Dendritic cell treated with granulocyte-macrophage colony-stimulating factor and Interleukin-4, amounts not matched to agents 40 ng/mL and 50 ng/mL, for 4 days (primary cell): Measurements from ENCODE around the gene ARHGAP26.
"Not testable (repeated sequence)": the region's sequence is repeated elsewhere in the genome, so short reads cannot be mapped to it uniquely, and the experiment has no call there.

Source experiments
- H3K27ac Mint-ChIP-seq: one replicate; pipeline ENCODE4 v1.8.0; 2022; ENCODE audit warnings: mild to moderate bottlenecking, mixed read lengths
- H3K27me3 Mint-ChIP-seq: one replicate; pipeline ENCODE4 v1.8.0; 2022; ENCODE audit warnings: mild to moderate bottlenecking, mixed read lengths
- H3K36me3 Mint-ChIP-seq: one replicate; pipeline ENCODE4 v1.8.0; 2022; ENCODE audit warnings: low read depth, mixed read lengths
- H3K4me1 Mint-ChIP-seq: one replicate; pipeline ENCODE4 v1.8.0; 2022; ENCODE audit warnings: low read depth, mixed read lengths
- H3K4me3 Mint-ChIP-seq: one replicate; pipeline ENCODE4 v1.8.0; 2022; ENCODE audit warnings: mild to moderate bottlenecking, moderate library complexity, mixed read lengths
- H3K9me3 Mint-ChIP-seq: one replicate; pipeline ENCODE4 v1.8.0; 2022; ENCODE audit warnings: mixed read lengths
- intact Hi-C: fragments of 100-400 bp; cut with micrococcal nuclease; formaldehyde crosslinking; loops from one replicate; pipeline ENCODE4 v1.15.0; 2022

The ARHGAP26 gene

DNA sequence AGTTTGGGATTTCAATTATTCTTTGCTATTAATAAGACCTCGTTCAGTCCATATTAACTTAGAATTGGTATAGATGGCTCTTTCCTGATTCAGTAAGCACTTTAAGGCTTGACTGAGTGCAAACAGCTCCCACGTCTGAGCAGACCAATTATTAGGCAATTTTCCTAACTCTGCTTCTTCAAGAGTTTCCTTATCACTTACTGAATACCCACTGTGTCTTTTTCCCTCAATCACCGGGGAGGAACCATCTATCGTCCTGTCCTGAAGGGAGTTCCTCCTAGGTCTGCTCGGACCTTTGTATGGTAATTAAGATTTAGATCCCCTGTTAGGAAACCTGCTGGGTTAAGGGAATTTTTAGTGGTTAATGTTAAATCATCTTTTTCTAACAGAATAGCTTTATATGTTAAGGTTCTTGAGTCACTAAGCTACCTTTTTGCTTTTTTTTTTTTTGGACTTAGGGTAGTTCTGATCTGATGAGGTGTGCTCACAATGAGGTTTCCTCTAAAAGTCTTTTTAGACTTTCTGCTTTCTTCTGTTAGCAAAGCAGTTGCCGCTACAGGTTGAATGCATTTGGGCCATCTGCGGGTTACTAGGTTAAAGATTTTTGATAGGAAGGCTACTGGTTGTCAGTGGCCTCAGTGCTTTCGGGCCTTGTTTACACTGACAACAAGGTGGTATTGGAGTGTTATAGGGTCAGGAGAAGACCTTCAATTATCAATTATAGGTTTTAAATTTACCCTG is 322.7 kb downstream of the ARHGAP26 start:
- intact Hi-C loops, H3K4me3 Mint-ChIP-seq, H3K27me3 Mint-ChIP-seq, H3K9me3 Mint-ChIP-seq: not testable (repeated sequence)
- Mint-ChIP-seq H3K4me1 (peaks cover 11% of the 10 kb centered on the region), H3K27ac (peak overlapping the region; percentile 57), H3K36me3 (peaks cover 57% of the 10 kb centered on the region)

DNA sequence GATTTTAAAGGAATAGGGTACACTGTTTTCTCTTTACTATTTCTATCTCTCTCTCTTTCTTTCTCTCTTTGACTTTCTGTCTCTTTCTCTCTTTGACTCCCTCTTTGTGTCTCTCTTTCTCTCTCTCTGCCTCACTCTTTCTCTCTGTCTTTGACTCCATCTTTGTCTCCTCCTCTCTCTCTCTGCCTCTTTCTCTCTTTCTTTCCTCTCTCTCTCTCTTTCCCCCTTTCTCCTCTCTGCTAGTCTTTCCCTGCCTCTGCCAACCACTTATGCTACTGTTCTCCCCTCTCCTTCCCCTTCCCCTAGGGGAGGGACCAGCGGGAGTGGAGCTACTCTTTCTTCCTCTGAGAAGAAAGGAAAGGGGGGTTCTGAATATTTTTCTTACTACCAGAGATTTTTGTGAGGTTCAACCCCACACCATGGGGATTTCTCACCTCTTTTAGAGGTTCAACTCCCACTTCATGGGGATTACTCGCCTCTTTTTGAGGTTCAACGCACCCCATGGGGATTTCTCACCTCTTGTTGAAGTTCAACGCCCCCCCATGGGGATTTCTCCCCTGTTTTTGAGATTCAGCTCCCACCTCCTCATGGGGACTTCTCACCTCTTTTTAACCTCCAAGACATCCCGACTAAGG is 323.4 kb downstream of the ARHGAP26 start:
- Mint-ChIP-seq H3K27ac (peak overlapping the region; percentile 57), H3K9me3 (no peaks in the 10 kb centered on the region), H3K4me3 (peak overlapping the region; percentile 51), H3K36me3 (peaks cover 55% of the 10 kb centered on the region), H3K4me1 (peaks cover 11% of the 10 kb centered on the region), H3K27me3 (no peaks in the 10 kb centered on the region)
- intact Hi-C loops = no loop called here

DNA sequence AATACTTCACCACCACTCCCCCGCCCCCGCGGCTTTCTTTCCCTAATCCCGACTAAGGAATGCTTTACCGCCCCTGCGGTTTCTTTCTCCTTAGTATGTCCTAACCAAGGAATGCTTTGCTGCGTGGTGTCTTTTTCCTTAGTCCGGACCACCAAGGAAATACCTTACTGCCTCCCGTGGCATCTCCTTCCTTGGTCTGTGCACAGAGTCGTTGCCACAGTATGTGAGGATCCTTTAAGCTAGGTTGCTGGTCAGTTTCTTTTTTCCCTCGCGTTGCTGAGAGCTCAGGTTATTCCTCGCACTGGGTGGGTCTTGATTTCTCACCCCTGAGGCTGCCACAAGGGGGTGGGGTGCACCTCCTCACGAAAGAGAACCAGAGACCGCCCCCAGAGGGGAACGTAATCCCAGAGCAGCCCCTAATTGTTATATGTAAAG is 323.9 kb downstream of the ARHGAP26 start:
- Mint-ChIP-seq H3K27me3 (no peaks in the 10 kb centered on the region), H3K4me1 (peaks cover 11% of the 10 kb centered on the region), H3K36me3 (peaks cover 50% of the 10 kb centered on the region), H3K9me3 (no peaks in the 10 kb centered on the region), H3K4me3 (peak overlapping the region; percentile 51), H3K27ac (peak overlapping the region; percentile 57)
- intact Hi-C loops = no loop called here

DNA sequence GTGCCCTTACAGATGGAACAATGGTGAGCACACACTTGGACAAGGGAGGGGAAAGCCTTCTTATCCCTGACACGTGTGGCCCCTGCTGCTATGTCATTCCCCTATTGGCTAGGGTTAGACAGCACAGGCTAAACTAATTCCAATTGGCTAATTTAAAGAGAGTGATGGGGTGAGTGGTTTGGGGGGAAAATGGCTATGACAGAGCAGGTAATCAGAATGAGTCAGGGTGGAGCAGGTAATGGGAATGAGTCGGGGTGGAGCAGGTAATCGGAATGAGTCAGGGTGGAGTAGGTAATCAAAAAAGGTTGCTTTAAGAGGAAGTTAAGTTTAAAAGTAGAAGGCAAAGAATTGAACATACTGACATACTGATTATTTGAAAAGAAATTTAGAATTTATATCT is 324.4 kb downstream of the ARHGAP26 start:
- peaks cover 12% of the 10 kb centered on the region for H3K4me1 Mint-ChIP-seq
- H3K27me3 Mint-ChIP-seq, H3K4me3 Mint-ChIP-seq, intact Hi-C loops, H3K9me3 Mint-ChIP-seq: not testable (repeated sequence)
- peaks cover 47% of the 10 kb centered on the region for H3K36me3 Mint-ChIP-seq
- H3K27ac Mint-ChIP-seq = peak overlapping the region; percentile 57

DNA sequence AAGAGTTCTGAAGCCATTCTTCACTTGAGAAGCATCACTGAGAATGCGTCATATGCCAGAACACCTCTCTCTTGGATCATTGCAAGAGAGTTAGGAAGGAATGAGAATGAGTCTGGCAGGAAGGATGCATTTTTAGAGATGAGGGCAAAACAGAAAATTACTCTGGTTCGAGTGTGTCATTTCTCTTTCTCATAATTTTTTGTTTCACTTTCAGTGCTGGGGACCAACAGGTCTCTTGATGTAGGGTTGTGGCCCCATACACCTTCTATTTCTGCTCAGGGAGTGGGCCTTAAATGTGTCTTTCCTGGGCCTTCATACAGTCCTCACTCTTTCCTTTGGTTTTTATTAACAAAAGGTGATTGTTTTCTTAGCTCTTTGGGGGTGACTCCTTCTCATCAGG is 330.9 kb downstream of the ARHGAP26 start:
- Mint-ChIP-seq H3K4me1 (peaks cover 46% of the 10 kb centered on the region), H3K4me3 (no peak overlapping the region), H3K27me3 (no peaks in the 10 kb centered on the region), H3K36me3 (peaks cover 57% of the 10 kb centered on the region), H3K9me3 (no peaks in the 10 kb centered on the region), H3K27ac (peak overlapping the region; percentile 65)
- intact Hi-C loops = no loop called here

DNA sequence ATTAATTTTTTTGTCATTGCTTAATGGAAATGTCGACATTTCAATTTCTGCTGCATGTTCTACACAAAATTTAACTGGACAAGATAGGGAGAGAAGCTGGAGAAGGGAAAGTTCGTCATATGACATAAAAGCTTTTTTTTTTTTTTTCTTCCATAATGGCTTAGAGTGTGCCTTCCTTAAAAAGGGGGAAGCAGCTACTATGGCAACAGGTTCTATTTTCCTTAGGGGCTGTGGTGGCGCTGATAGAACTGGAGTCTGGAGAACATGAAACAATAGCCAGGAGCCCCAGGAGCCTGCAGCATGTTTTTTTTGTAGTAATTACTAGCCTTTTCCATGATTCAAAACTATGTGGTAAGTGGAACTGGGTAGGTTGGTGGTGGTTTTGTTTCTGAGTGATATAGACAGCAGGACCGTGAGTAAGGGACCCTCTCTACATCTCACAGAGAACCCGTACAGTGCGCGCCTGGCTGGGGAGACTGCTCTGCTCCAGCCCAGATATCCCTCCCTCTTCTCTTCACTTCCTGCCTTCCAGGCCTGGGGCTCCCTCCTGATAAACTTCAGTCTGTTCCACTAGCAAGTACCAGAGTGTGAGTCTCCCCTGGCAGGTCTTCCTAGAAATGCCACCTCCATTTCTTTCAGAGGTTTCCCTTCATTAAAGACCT is 331.7 kb downstream of the ARHGAP26 start:
- intact Hi-C loops = no loop called here
- no peak overlapping the region for H3K4me3 Mint-ChIP-seq

DNA sequence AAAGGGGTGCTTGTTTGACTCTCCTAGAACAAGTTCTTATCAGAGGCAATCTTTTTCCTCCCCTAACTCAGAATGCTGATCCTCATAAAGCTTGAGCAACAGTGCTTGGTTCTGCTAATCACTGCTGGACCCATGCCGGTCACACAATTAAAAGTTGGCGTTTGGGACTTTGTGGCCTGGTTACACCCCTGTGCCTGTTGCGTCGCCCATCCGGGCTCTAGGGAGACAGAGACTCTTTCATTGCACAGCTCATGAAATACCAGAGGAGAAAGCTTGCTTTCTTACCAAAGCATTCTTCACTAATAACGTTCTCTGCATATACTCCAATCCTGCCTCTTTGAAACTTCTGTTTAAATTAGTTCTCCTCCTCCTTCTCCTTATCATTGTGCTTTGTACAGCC is 332.2 kb downstream of the ARHGAP26 start:
- peak overlapping the region; percentile 65 for H3K27ac Mint-ChIP-seq
- intact Hi-C loops = no loop called here
- H3K27me3 Mint-ChIP-seq = no peaks in the 10 kb centered on the region
- no peaks in the 10 kb centered on the region for H3K9me3 Mint-ChIP-seq
- H3K4me1 Mint-ChIP-seq = peaks cover 55% of the 10 kb centered on the region
- peaks cover 49% of the 10 kb centered on the region for H3K36me3 Mint-ChIP-seq
- no peak overlapping the region for H3K4me3 Mint-ChIP-seq

More for the DNA sequence above, 331.7 kb downstream of the ARHGAP26 start:
- H3K9me3 Mint-ChIP-seq = no peaks in the 10 kb centered on the region
- peak overlapping the region; percentile 65 for H3K27ac Mint-ChIP-seq
- peaks cover 55% of the 10 kb centered on the region for H3K36me3 Mint-ChIP-seq
- no peaks in the 10 kb centered on the region for H3K27me3 Mint-ChIP-seq
- H3K4me1 Mint-ChIP-seq = peaks cover 49% of the 10 kb centered on the region

DNA sequence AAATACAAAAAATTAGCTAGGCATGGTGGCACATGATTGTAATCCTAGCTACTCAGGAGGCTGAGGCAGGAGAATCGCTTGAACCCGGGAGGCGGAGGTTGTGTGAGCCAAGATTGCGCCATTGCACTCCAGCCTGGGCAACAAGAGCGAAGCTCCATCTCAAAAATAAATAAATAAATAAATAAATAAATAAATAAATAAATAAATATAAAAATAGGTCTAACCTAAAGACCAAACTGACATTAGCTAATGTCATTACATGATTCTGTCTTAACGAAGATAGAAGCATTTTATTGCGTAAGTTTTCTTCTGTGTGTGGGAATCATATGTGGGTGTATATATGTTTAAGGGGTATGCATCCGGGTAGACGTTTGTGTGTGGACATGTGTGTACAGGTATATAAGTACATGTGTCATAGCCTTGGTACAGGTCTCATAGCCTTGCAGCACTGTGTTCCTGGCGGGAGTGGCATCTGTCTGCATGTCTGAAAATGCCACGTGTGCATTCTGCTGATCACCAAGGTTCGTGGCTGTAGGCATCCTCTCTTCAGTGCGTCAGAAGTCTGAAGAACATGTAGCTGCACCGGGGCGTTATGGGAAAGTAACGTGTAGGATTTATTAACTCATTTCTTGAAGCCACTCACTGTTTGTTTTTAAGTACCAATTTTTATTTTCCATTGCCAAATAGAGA is 335.2 kb downstream of the ARHGAP26 start:
- Mint-ChIP-seq H3K4me1 (peaks cover 73% of the 10 kb centered on the region), H3K9me3 (no peaks in the 10 kb centered on the region), H3K4me3 (no peak overlapping the region), H3K36me3 (peaks cover 56% of the 10 kb centered on the region), H3K27ac (no peak overlapping the region), H3K27me3 (no peaks in the 10 kb centered on the region)
- intact Hi-C loops = loop anchor here (5.0 kb wide), 1 partner anchor 222 kb away; no protein-coding TSS in a partner anchor

DNA sequence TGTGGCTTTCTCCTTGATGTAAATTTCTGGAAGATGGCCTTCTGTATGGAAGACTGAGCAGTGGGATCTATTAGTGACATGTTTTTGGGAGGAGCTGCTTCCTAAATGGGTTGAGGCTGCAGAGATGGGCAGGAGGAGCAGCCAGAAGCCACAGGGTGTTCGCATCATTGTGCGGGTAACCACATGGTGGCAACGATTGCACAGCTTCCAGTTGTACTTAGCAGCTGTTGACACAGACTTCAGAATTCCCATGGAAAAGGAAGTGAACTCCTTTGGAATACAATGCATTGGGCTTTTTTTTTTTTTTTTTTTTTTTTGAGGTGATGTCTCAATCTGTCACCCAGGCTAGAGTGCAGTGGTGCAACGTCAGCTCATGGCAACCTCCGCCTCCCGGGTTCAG is 336.0 kb downstream of the ARHGAP26 start:
- intact Hi-C loops = loop anchor here (5.0 kb wide), 1 partner anchor 221 kb away; no protein-coding TSS in a partner anchor
- H3K27ac Mint-ChIP-seq = no peak overlapping the region

DNA sequence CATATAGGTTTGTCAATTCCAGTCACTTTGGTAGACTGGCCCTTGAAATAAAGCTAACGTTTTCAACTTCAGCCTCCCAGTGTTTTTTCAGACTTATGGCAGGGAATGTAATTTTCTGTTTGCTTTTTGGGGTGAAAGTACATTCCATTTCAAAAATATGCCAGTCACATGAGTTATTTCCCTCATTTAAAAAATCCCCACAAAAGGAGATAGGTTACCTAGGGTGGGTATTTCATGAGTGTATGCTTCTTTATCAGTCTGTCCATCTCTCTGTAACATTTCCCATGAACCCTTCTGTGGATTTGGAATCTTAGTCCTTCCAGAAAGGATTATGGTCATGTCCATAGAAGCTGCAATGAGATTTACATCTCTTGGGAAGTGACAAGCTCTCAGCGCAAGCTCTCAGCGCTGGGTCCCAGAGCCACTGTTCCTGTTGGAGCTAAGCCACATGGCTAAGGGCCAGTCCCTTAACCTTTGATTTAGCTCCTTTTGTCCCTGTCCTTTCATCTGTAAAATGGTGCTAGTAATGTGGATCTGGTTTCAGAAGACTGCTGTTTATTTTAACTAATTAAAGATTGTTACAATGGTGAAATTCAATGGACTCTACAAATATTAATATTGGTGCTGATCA is 338.4 kb downstream of the ARHGAP26 start:
- Mint-ChIP-seq H3K27me3 (no peaks in the 10 kb centered on the region), H3K4me1 (peaks cover 56% of the 10 kb centered on the region), H3K9me3 (no peaks in the 10 kb centered on the region), H3K27ac (no peak overlapping the region), H3K36me3 (peaks cover 37% of the 10 kb centered on the region), H3K4me3 (no peak overlapping the region)
- intact Hi-C loops = loop anchor here (5.0 kb wide), 1 partner anchor 219 kb away; no protein-coding TSS in a partner anchor

More for the DNA sequence above, 336.0 kb downstream of the ARHGAP26 start:
- H3K27me3 Mint-ChIP-seq = no peaks in the 10 kb centered on the region
- peaks cover 49% of the 10 kb centered on the region for H3K36me3 Mint-ChIP-seq
- peaks cover 66% of the 10 kb centered on the region for H3K4me1 Mint-ChIP-seq
- no peak overlapping the region for H3K4me3 Mint-ChIP-seq
- no peaks in the 10 kb centered on the region for H3K9me3 Mint-ChIP-seq

DNA sequence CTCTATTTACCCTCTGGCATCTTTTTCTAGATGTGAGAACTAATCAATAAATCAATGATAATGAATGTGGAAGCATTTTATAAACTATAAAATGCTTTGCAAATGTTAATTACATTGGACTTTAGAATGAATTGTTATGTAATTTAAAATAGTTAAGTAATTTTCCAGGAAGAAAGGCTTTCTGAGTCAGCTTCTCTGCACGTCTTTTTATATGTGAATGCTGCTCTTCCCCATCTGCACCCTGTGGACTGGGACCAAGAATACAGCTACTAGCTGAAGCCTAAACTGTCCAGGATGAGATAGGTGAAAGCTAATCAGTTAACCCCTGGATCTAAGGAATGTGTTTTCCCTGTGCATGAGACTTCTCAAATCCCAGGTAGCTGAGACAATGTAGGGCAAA is 340.4 kb downstream of the ARHGAP26 start:
- peak overlapping the region; percentile 48 for H3K27ac Mint-ChIP-seq
- no peaks in the 10 kb centered on the region for H3K9me3 Mint-ChIP-seq
- H3K27me3 Mint-ChIP-seq = no peaks in the 10 kb centered on the region
- peaks cover 68% of the 10 kb centered on the region for H3K4me1 Mint-ChIP-seq
- H3K4me3 Mint-ChIP-seq = no peak overlapping the region
- intact Hi-C loops = no loop called here
- H3K36me3 Mint-ChIP-seq = peaks cover 31% of the 10 kb centered on the region

DNA sequence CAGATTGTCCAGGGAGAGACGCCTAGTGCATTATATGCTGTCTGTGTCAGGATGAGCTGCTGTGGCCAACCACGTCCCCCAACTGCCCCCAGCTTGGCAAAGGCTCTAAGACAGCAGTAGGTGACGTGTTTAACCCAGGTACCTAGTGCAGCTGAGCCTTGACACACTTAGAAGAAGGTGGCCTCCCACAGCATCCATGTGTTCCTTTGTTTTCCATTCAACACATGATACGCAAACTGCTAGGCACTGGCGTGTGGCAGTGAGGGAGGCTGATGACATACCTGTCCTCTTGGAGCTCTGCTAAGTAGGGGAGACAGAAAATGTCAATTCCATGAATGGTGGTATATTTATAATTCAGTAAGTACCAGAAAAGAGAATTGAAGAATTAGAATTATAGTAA is 341.6 kb downstream of the ARHGAP26 start:
- Mint-ChIP-seq H3K27me3 (no peaks in the 10 kb centered on the region), H3K4me1 (peaks cover 74% of the 10 kb centered on the region), H3K4me3 (no peak overlapping the region), H3K27ac (peak overlapping the region; percentile 31), H3K9me3 (no peaks in the 10 kb centered on the region), H3K36me3 (peaks cover 28% of the 10 kb centered on the region)
- intact Hi-C loops = no loop called here

DNA sequence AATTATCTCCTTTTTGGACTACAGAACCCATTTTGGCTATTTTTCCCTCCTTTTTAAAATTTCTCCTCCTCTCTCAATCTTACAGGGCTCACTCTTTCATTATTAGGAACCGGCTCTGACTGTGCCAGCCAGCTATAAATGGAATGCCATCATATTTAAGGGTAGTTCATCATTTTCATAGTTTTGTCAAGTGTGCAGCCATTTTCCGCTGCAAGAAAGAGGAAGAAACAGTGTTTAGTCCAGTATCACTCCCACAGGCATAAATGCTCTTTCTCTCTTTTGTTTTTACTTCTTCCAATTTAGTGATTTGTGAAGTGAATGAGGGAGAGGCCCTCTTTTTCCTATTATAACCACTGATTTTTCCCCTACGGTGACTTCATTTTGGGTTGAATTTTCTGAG is 343.3 kb downstream of the ARHGAP26 start:
- intact Hi-C loops = no loop called here
- H3K4me1 Mint-ChIP-seq = peaks cover 71% of the 10 kb centered on the region

More for the DNA sequence above, 343.3 kb downstream of the ARHGAP26 start:
- Mint-ChIP-seq H3K9me3 (no peaks in the 10 kb centered on the region), H3K27ac (peak overlapping the region; percentile 61), H3K4me3 (no peak overlapping the region), H3K27me3 (no peaks in the 10 kb centered on the region), H3K36me3 (peaks cover 30% of the 10 kb centered on the region)
